Spinal cord (tissue), 10 donors: Measurements from ENCODE around the gene AP2A1. TPM values are rescaled to one million over a fixed set of nuclear protein-coding genes. Genes with fewer than 3 reads are reported as not detected.

Experiments
- DNase-seq, 6 donors: peaks; one replicate each; pipeline versions ENCODE4 v3.0.0 to v3.0.0-alpha.2; 2013 to 2015; ENCODE audit warnings: low spot score in 6 of 6, low read depth in 4 of 6
- H3K27ac ChIP-seq: one replicate; pipeline ENCODE4 v1.5.1; 2013; ENCODE audit warnings: low read depth, low read length, control low read depth
- H3K27me3 ChIP-seq: one replicate; pipeline ENCODE4 v1.6.1; 2013; ENCODE audit warnings: low read length; ENCODE audit not compliant: control insufficient read depth, insufficient read depth
- H3K36me3 ChIP-seq: one replicate; pipeline ENCODE4 v1.6.1; 2013; ENCODE audit warnings: low read length; ENCODE audit not compliant: control insufficient read depth, insufficient read depth
- H3K4me1 ChIP-seq: one replicate; pipeline ENCODE4 v1.6.1; 2013; ENCODE audit warnings: low read length; ENCODE audit not compliant: control insufficient read depth, insufficient read depth
- H3K4me3 ChIP-seq: one replicate; pipeline ENCODE4 v1.5.1; 2013; ENCODE audit warnings: low read depth, low read length, control low read depth
- H3K9me3 ChIP-seq: one replicate; pipeline ENCODE4 v1.6.1; 2013; ENCODE audit warnings: low read length; ENCODE audit not compliant: control insufficient read depth, insufficient read depth
- WGBS: methylation state at CpG from one replicate; pipeline ENCODE4 v1.1.5; 2013; ENCODE audit warnings: missing lambda C conversion rate; ENCODE audit not compliant: insufficient coverage; 5-methylcytosine and 5-hydroxymethylcytosine counted together
- polyA plus RNA-seq, 2 donors: library from polyadenylated mRNA; unstranded; fragments of 120-200 nt; gene quantifications; one replicate each; pipeline ENCODE4 v1.2.1, GENCODE V29; 2013; ENCODE audit not compliant: insufficient read length in 2 of 2
- total RNA-seq, 2 donors: library from RNA; depleted of rRNA in 1 of 2; stranded (reverse); fragments of 120-200 nt in 1 of 2; fragments of >200 nt in 1 of 2; gene quantifications; one replicate each; pipeline versions ENCODE4 v1.2.3 to v1.2.4, GENCODE V29; 2013 to 2014
- donor health status: healthy.

The AP2A1 gene
- total and polyA plus RNA-seq, 4 donors = 58.5 to 156 (median 106) TPM

DNA sequence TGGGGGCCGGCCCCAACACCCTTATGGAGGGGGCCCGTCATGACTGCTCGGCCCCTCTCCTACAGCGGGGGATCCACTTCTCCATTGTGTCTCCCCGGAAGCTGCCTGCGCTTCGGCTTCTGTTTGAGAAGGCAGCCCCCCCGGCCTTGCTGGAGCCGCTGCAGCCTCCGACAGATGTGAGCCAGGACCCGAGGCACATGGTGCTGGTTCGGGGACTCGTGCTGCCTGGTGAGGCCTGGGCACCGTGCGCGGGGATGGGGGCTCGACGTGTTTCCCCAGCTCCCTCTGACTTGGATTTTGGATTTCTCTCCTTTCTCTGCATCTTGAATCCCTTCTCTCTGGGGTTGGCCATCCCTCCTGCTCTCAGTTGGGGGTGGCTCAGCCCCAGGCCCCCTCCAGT, 62.9 kb downstream of the AP2A1 start:
- DNase-seq = no peak
- Histone ChIP-seq H3K27ac (no peak overlapping the region), H3K27me3 (no peaks in the 10 kb centered on the region), H3K36me3 (peaks cover 93% of the 10 kb centered on the region), H3K9me3 (no peaks in the 10 kb centered on the region), H3K4me3 (no peak overlapping the region), H3K4me1 (no peaks in the 10 kb centered on the region)
- WGBS = 95% methylated on average over 18 of the region's 18 CpGs

GRCh38 chr19:49830766-49831165, 64.0 kb downstream of the AP2A1 start:
- DNase-seq = no peak
- H3K4me3 ChIP-seq = no peak overlapping the region
- peaks cover 97% of the 10 kb centered on the region for H3K36me3 ChIP-seq
- no peaks in the 10 kb centered on the region for H3K4me1 ChIP-seq
- no peak overlapping the region for H3K27ac ChIP-seq
- no peaks in the 10 kb centered on the region for H3K9me3 ChIP-seq
- 97% methylated on average over 11 of the region's 12 CpGs for WGBS
- no peaks in the 10 kb centered on the region for H3K27me3 ChIP-seq

DNA sequence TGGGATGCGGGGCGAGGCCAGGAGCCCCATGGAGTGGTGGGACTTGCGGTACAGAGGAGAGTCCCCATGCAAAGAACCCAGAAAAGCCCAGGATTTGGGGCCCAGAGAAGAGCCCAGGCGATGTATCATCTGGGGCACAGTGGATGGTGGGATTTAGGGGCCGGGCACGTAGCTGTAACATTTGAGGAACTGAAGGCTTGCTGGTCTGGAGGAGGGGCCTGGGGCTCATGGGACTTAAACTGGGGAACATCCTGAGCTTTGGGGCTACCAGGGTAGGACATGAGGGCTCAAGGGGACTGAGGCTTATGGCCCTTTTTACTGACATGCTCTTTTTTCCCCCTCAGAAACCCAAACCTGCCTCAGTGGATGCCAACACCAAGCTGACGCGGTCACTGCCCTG, 64.8 kb downstream of the AP2A1 start:
- Histone ChIP-seq H3K27me3 (no peaks in the 10 kb centered on the region), H3K36me3 (peaks cover 98% of the 10 kb centered on the region), H3K4me3 (no peak overlapping the region), H3K4me1 (no peaks in the 10 kb centered on the region), H3K9me3 (no peaks in the 10 kb centered on the region), H3K27ac (no peak overlapping the region)
- WGBS = 99% methylated on average over 7 of the region's 8 CpGs
- no peak for DNase-seq

DNA sequence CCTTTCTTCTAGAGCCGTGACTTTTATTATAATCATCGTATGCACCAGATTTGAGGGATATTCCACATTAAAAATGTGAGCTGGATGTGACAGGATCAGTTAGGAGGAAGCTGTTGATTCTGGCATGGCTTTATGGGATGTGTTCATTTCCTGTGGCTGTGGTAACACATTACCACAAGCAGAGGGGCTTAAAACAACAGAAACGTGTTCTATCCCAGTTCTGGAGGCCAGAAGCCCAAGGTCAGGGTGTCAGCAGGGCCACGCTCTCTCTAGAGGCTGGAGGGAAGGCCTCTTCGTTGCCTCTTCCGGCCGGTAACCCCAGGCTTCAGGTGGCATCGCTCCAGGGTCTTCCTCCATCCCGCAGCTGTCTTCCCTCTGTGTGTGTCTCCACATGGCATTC, 65.8 kb downstream of the AP2A1 start:
- no peaks in the 10 kb centered on the region for H3K27me3 ChIP-seq
- DNase-seq = no peak
- no peak overlapping the region for H3K4me3 ChIP-seq
- peak overlapping the region; percentile 25 for H3K27ac ChIP-seq
- no peaks in the 10 kb centered on the region for H3K9me3 ChIP-seq
- 67% methylated on average over 9 of the region's 9 CpGs for WGBS
- H3K4me1 ChIP-seq = no peaks in the 10 kb centered on the region
- peaks cover 98% of the 10 kb centered on the region for H3K36me3 ChIP-seq

GRCh38 chr19:49833599-49833998, 66.8 kb downstream of the AP2A1 start:
- peaks cover 99% of the 10 kb centered on the region for H3K36me3 ChIP-seq
- no peaks in the 10 kb centered on the region for H3K9me3 ChIP-seq
- no peak overlapping the region for H3K4me3 ChIP-seq
- no peak for DNase-seq
- 88% methylated on average over 7 of the region's 7 CpGs for WGBS
- H3K4me1 ChIP-seq = no peaks in the 10 kb centered on the region
- no peak overlapping the region for H3K27ac ChIP-seq
- no peaks in the 10 kb centered on the region for H3K27me3 ChIP-seq

GRCh38 chr19:49835562-49835961, 68.8 kb downstream of the AP2A1 start:
- peaks cover 92% of the 10 kb centered on the region for H3K36me3 ChIP-seq
- H3K4me3 ChIP-seq = no peak overlapping the region
- WGBS = 94% methylated on average over 9 of the region's 12 CpGs
- no peak for DNase-seq
- no peak overlapping the region for H3K27ac ChIP-seq
- H3K4me1 ChIP-seq = no peaks in the 10 kb centered on the region
- H3K9me3 ChIP-seq = no peaks in the 10 kb centered on the region
- H3K27me3 ChIP-seq = no peaks in the 10 kb centered on the region

- no peak for DNase-seq
- peaks cover 88% of the 10 kb centered on the region for H3K36me3 ChIP-seq
- no peaks in the 10 kb centered on the region for H3K9me3 ChIP-seq
- WGBS = 96% methylated on average over 19 of the region's 20 CpGs
- H3K4me3 ChIP-seq = no peak overlapping the region
- H3K27me3 ChIP-seq = no peaks in the 10 kb centered on the region
- H3K4me1 ChIP-seq = no peaks in the 10 kb centered on the region
- no peak overlapping the region for H3K27ac ChIP-seq
These were observed 69.6 kb downstream of the AP2A1 start for GRCh38 chr19:49836176-49837008.

DNA sequence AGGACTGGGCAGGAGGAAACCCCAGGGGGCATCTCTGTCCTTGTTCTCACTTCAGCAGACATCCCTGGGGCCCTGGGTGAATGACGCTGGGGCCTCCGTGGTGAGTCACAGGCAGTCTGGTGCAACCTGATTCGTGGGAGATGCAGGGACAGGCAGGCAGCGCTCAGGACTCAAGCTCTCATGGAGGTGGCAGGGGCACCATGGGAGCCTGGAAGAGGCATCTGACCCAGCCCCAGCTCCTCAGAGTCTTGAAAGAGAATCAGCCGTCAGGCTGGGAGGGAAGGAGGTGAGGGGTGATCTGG, 70.2 kb downstream of the AP2A1 start:
- no peak for DNase-seq
- WGBS = 87% methylated on average over 5 of the region's 5 CpGs

GRCh38 chr19:49837425-49837824, 70.6 kb downstream of the AP2A1 start:
- 93% methylated on average over 9 of the region's 9 CpGs for WGBS
- no peaks in the 10 kb centered on the region for H3K4me1 ChIP-seq
- H3K4me3 ChIP-seq = no peak overlapping the region
- no peak overlapping the region for H3K27ac ChIP-seq
- H3K9me3 ChIP-seq = no peaks in the 10 kb centered on the region
- peaks cover 85% of the 10 kb centered on the region for H3K36me3 ChIP-seq
- no peak for DNase-seq
- H3K27me3 ChIP-seq = no peaks in the 10 kb centered on the region

More for the DNA sequence above, 70.2 kb downstream of the AP2A1 start:
- Histone ChIP-seq H3K4me3 (no peak overlapping the region), H3K27ac (no peak overlapping the region), H3K9me3 (no peaks in the 10 kb centered on the region), H3K36me3 (peaks cover 85% of the 10 kb centered on the region), H3K4me1 (no peaks in the 10 kb centered on the region), H3K27me3 (no peaks in the 10 kb centered on the region)

DNA sequence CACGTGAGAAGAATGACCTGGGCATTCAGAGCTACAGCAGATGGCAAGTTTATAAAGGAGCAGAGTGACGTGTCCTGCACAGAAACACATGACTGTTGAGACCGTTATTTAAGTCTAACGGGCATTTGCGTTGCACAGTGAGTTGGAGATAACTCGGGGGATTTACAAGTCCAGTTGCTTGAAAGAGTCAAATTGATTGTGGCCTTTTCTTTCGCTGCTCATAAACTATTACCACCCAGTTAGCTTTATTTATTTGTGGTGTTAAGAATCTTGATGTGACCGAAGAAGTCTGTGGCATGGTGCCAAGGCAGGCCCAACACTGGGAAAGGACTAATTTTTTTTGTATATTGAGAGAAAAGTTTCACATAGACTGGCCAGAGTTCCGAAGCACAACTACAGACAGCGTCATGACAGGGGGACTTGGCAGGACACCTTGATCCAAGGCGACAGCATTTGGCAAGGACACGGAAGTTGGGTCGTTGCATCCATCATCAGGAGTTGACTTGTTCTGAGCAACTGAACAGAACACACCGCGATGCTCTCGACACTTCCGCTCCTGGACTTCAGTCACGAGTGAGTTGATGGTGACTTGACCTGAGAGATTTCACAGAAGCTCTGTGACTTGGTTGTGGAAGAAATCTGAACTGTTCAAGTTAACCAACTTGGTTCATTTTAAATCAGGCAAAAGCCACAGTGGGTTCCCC, 72.2 kb downstream of the AP2A1 start:
- Histone ChIP-seq H3K27me3 (no peaks in the 10 kb centered on the region), H3K36me3 (peaks cover 71% of the 10 kb centered on the region)
- 76% methylated on average over 13 of the region's 18 CpGs for WGBS

More for the DNA sequence above, 72.2 kb downstream of the AP2A1 start:
- no peak overlapping the region for H3K4me3 ChIP-seq
- no peaks in the 10 kb centered on the region for H3K9me3 ChIP-seq
- DNase-seq = no peak
- no peak overlapping the region for H3K27ac ChIP-seq
- no peaks in the 10 kb centered on the region for H3K4me1 ChIP-seq
